Measurements from ENCODE around the gene FXYD3. TPM values are rescaled to one million over a fixed set of nuclear protein-coding genes. Genes with fewer than 3 reads are reported as not detected.

The FXYD3 gene
- total RNA-seq, 1 experiment from 2014 or later: 36.7 TPM

DNA sequence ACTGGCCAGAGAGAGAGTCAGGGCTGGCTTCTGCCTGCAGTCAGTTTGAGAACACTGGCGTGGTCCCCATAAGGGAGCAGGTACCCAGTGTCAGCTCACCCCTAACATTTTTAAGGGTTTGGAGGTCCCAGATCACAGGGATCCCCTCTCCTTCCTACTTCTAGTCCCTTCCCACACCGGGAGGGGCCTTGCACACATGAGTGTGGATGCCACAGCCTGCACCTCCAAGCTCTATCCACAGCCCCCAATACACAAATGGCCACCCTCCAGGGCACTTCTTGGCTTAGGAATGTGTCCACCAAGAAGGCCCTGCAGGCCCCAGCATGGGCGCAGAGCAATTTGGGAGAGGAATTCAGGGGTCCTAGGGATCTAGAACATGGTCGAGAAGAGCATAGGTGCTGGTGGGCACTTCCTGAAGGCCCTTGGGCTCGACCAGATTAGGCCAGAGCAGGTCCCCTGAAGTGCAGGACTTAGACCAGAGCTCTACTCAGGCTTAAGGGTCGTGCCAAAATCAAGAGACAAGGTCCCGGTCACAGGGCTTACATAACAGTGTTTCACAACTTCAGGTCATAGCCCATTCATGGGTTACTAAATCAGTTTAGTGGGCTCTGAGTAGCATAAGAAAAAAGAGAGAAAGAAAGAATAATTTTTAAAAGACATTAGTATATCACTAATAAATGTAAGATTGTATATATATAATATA, 54.9 kb downstream of the FXYD3 start:
- TF ChIP-seq, protein P1, sequence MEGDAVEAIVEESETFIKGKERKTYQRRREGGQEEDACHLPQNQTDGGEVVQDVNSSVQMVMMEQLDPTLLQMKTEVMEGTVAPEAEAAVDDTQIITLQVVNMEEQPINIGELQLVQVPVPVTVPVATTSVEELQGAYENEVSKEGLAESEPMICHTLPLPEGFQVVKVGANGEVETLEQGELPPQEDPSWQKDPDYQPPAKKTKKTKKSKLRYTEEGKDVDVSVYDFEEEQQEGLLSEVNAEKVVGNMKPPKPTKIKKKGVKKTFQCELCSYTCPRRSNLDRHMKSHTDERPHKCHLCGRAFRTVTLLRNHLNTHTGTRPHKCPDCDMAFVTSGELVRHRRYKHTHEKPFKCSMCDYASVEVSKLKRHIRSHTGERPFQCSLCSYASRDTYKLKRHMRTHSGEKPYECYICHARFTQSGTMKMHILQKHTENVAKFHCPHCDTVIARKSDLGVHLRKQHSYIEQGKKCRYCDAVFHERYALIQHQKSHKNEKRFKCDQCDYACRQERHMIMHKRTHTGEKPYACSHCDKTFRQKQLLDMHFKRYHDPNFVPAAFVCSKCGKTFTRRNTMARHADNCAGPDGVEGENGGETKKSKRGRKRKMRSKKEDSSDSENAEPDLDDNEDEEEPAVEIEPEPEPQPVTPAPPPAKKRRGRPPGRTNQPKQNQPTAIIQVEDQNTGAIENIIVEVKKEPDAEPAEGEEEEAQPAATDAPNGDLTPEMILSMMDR (IDR thresholded peaks at IDR 0.05; ENCODE audit: insufficient read depth in 1 of 2, low read depth in 1 of 2, low read length in 1 of 2, severe bottlenecking in 1 of 2, unreplicated experiment in 1 of 2): no peak
- H3K27me3 ChIP-seq (replicated peaks; ENCODE audit: control insufficient read depth, insufficient read depth, low read length): no peaks in the 10 kb centered on the region
- peaks cover 6% of the 10 kb centered on the region; the same call in 1 of the 2 replicates for H3K4me1 ChIP-seq
- BruUV-seq (replicated peaks): no TSS peak
- peaks cover 35% of the 10 kb centered on the region for H3K9me3 Mint-ChIP-seq (ENCODE audit: unreplicated experiment)
- H3K27me3 Mint-ChIP-seq (ENCODE audit: insufficient read depth, unreplicated experiment): no peaks in the 10 kb centered on the region
- peaks cover 14% of the 10 kb centered on the region; the same call in 1 of the 2 replicates for H3K9me3 ChIP-seq
- no peak overlapping the region for H3K27ac Mint-ChIP-seq (ENCODE audit: unreplicated experiment)
- no peak overlapping the region for H3K4me3 Mint-ChIP-seq (ENCODE audit: unreplicated experiment)
- ChIA-PET POLR2A (no interaction called here), CTCF (no interaction called here)
- DNase-seq: no peak
- no peak overlapping the region for H3K4me3 ChIP-seq (ENCODE audit: low read depth, low read length)
- no peaks in the 10 kb centered on the region for H3K4me1 Mint-ChIP-seq (ENCODE audit: low read depth, unreplicated experiment)
- H3K36me3 ChIP-seq (ENCODE audit: control insufficient read depth, insufficient read depth, low read length): no peaks in the 10 kb centered on the region
- H3K36me3 Mint-ChIP-seq (ENCODE audit: insufficient read depth, unreplicated experiment): peaks cover 3% of the 10 kb centered on the region
- intact Hi-C loops (cut with micrococcal nuclease; ENCODE audit: unreplicated experiment): no loop called here

DNA sequence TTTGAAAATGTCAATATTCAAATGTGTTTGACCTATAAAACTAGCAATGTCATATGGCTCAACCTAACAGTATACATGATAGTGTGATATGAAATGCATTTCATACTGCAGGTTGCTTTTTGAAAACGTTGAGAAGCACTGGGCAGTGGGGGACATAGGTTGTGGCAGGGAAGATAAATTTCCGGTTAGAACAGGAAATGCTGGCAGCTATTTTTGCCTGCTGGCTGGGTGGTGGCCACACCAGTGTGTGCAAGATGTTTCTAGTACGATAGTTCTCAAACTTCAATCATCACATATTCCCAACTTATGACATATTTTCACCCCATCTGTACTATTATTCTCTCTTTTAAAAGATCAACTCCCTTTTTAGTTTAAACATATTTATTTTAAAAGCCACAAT, 56.1 kb downstream of the FXYD3 start:
- H3K4me1 Mint-ChIP-seq (ENCODE audit: low read depth, unreplicated experiment): no peaks in the 10 kb centered on the region
- H3K9me3 Mint-ChIP-seq (ENCODE audit: unreplicated experiment): peaks cover 23% of the 10 kb centered on the region
- H3K36me3 Mint-ChIP-seq (ENCODE audit: insufficient read depth, unreplicated experiment): no peaks in the 10 kb centered on the region
- CTCF ChIA-PET: no interaction called here
- no peak overlapping the region for H3K27ac Mint-ChIP-seq (ENCODE audit: unreplicated experiment)
- peaks cover 6% of the 10 kb centered on the region; the same call in 1 of the 2 replicates for H3K4me1 ChIP-seq
- H3K27me3 Mint-ChIP-seq (ENCODE audit: insufficient read depth, unreplicated experiment): no peaks in the 10 kb centered on the region
- no peak for DNase-seq
- POLR2A ChIA-PET: no interaction called here
- intact Hi-C loops (cut with micrococcal nuclease; ENCODE audit: unreplicated experiment): no loop called here
- BruUV-seq (replicated peaks): no TSS peak
- no peak overlapping the region for H3K4me3 ChIP-seq (ENCODE audit: low read depth, low read length)
- no peak overlapping the region for H3K4me3 Mint-ChIP-seq (ENCODE audit: unreplicated experiment)
- no peaks in the 10 kb centered on the region for H3K36me3 ChIP-seq (ENCODE audit: control insufficient read depth, insufficient read depth, low read length)
- no peaks in the 10 kb centered on the region for H3K27me3 ChIP-seq (replicated peaks; ENCODE audit: control insufficient read depth, insufficient read depth, low read length)
- TF ChIP-seq, protein P1 (IDR thresholded peaks at IDR 0.05; ENCODE audit: insufficient read depth in 1 of 2, low read depth in 1 of 2, low read length in 1 of 2, severe bottlenecking in 1 of 2, unreplicated experiment in 1 of 2): no peak
- H3K9me3 ChIP-seq: peaks cover 3% of the 10 kb centered on the region

Other genes with a start within 250 kb of the FXYD3 start
- 5.2 and 5.6 TPM in 2 replicates for gene ZNF30, start 188.9 kb upstream of the FXYD3 start, total RNA-seq (2022)
- 4.5 and 5.6 TPM in 2 replicates for gene ZNF792, start 151.6 kb upstream of the FXYD3 start, total RNA-seq (2022)
- gene GRAMD1A, start 115.5 kb upstream of the FXYD3 start, total RNA-seq (2022): 110 and 132 TPM in 2 replicates
- 1.7 and 1.9 TPM in 2 replicates for gene SCN1B, start 85.4 kb upstream of the FXYD3 start, total RNA-seq (2022)
- gene HPN, start 74.1 kb upstream of the FXYD3 start, total RNA-seq (2022): 20.8 and 21.1 TPM in 2 replicates
- gene LGI4, start 19.2 kb downstream of the FXYD3 start, total RNA-seq (2022): 0.37 and 0.43 TPM in 2 replicates
- not detected in 2 replicates for gene FXYD1, start 23.0 kb downstream of the FXYD3 start, total RNA-seq (2022)
- gene FXYD7, start 27.4 kb downstream of the FXYD3 start, total RNA-seq (2022): not detected in 2 replicates
- 20.2 and 20.4 TPM in 2 replicates for gene FXYD5, start 38.9 kb downstream of the FXYD3 start, total RNA-seq (2022)
- gene FAM187B, start 112.9 kb downstream of the FXYD3 start, total RNA-seq (2022): not detected in 2 replicates
- gene LSR, start 133.2 kb downstream of the FXYD3 start, total RNA-seq (2022): 172 and 197 TPM in 2 replicates
- gene USF2, start 153.1 kb downstream of the FXYD3 start, total RNA-seq (2022): 105 and 108 TPM in 2 replicates
- gene HAMP, start 166.7 kb downstream of the FXYD3 start, total RNA-seq (2022): not detected in 2 replicates
- 0.41 TPM in 1 of 2 replicates, not detected in the other for gene MAG, start 176.3 kb downstream of the FXYD3 start, total RNA-seq (2022)
- gene CD22, start 213.4 kb downstream of the FXYD3 start, total RNA-seq (2022): not detected in 2 replicates
- gene FFAR1, start 232.1 kb downstream of the FXYD3 start, total RNA-seq (2022): not detected in 2 replicates
- gene FFAR3, start 242.6 kb downstream of the FXYD3 start, total RNA-seq (2022): not detected in 2 replicates